Measurements from ENCODE around the gene RPL3. TPM values are rescaled to one million over a fixed set of nuclear protein-coding genes. Genes with fewer than 3 reads are reported as not detected.

Gene RPL3
- polyA plus RNA-seq (2011; rRNA removed) = 3,985 and 4,772 TPM in 2 replicates
- 1,678 and 3,093 TPM in 2 replicates for polyA minus RNA-seq (2011; rRNA and poly(A)+ RNA removed)

- Histone ChIP-seq H3K4me3 (ENCODE audit: low read depth, low read length) (peak within 1 kb of the TSS; percentile 87), H3K36me3 (ENCODE audit: control insufficient read depth, insufficient read depth, low read length) (peaks cover 28% of the 10 kb centered on the region), H3K27me3 (ENCODE audit: control insufficient read depth, insufficient read depth, low read length) (no peaks in the 10 kb centered on the region)
- TF ChIP-seq CTCF (IDR thresholded peaks at IDR 0.05; ENCODE audit: insufficient read depth, low read depth, low read length) = peak; percentile 36; the same call in 1 of the 2 replicates
- DNase-seq (ENCODE audit: low read depth) = peak; percentile 89
- ChIA-PET POLR2A (interaction anchor here (0.5 to 1.6 kb wide), 16 partner anchors 8 to 1702 kb away, joined by 3 to 9 read pairs (median 4); partner anchors contain the start of genes ATF4 and CBX7), CTCF (interaction anchor here (0.7 to 7.4 kb wide), 15 partner anchors 10 to 705 kb away, joined by 3 to 223 read pairs (median 5); partner anchors contain the start of gene ATF4)
These were observed at the start of gene RPL3 for GRCh38 chr22:39319284-39320022. RPL3 (minus strand) TSS chr22:39319623; CDS start chr22:39319597, 26 bp downstream.

- CTCF ChIA-PET = interaction anchor here (1.2 to 1.3 kb wide), 2 partner anchors 11 to 26 kb away, joined by 3 to 4 read pairs; no protein-coding TSS in a partner anchor
- H3K27me3 ChIP-seq (ENCODE audit: control insufficient read depth, insufficient read depth, low read length) = no peaks in the 10 kb centered on the region; the same call in 1 of the 2 replicates
- no peak overlapping the region for H3K4me3 ChIP-seq (ENCODE audit: low read depth, low read length)
- peaks cover 4% of the 10 kb centered on the region for H3K36me3 ChIP-seq (ENCODE audit: control insufficient read depth, insufficient read depth, low read length)
- no peak for TF ChIP-seq CTCF (IDR thresholded peaks at IDR 0.05; ENCODE audit: insufficient read depth, low read depth, low read length)
- POLR2A ChIA-PET = no interaction called here
- DNase-seq (ENCODE audit: low read depth) = no peak
These were observed 49.8 kb upstream of the RPL3 start for GRCh38 chr22:39369186-39369585.

GRCh38 chr22:39368461-39368911, 49.1 kb upstream of the RPL3 start:
- ChIA-PET CTCF (interaction anchor here (1.2 to 1.3 kb wide), 2 partner anchors 10 to 26 kb away, joined by 3 to 4 read pairs; no protein-coding TSS in a partner anchor), POLR2A (no interaction called here)
- Histone ChIP-seq H3K4me3 (ENCODE audit: low read depth, low read length) (no peak overlapping the region), H3K27me3 (ENCODE audit: control insufficient read depth, insufficient read depth, low read length) (no peaks in the 10 kb centered on the region; the same call in 1 of the 2 replicates), H3K36me3 (ENCODE audit: control insufficient read depth, insufficient read depth, low read length) (peaks cover 4% of the 10 kb centered on the region)
- DNase-seq (ENCODE audit: low read depth) = no peak
- no peak for TF ChIP-seq CTCF (IDR thresholded peaks at IDR 0.05; ENCODE audit: insufficient read depth, low read depth, low read length)

GRCh38 chr22:39367035-39367434, 47.6 kb upstream of the RPL3 start:
- Histone ChIP-seq H3K27me3 (ENCODE audit: control insufficient read depth, insufficient read depth, low read length) (no peaks in the 10 kb centered on the region; the same call in 1 of the 2 replicates), H3K36me3 (ENCODE audit: control insufficient read depth, insufficient read depth, low read length) (peaks cover 4% of the 10 kb centered on the region), H3K4me3 (ENCODE audit: low read depth, low read length) (no peak overlapping the region)
- ChIA-PET POLR2A (no interaction called here), CTCF (interaction anchor here (1.0 to 1.8 kb wide), 3 partner anchors 8 to 17 kb away, joined by 3 read pairs; no protein-coding TSS in a partner anchor)
- no peak for DNase-seq (ENCODE audit: low read depth)
- TF ChIP-seq CTCF (IDR thresholded peaks at IDR 0.05; ENCODE audit: insufficient read depth, low read depth, low read length) = no peak

GRCh38 chr22:39365492-39365780, 46.0 kb upstream of the RPL3 start:
- peaks cover 4% of the 10 kb centered on the region for H3K36me3 ChIP-seq (ENCODE audit: control insufficient read depth, insufficient read depth, low read length)
- TF ChIP-seq CTCF (IDR thresholded peaks at IDR 0.05; ENCODE audit: insufficient read depth, low read depth, low read length) = no peak
- ChIA-PET POLR2A (no interaction called here), CTCF (interaction anchor here (0.6 to 3.0 kb wide), 6 partner anchors 14 to 128 kb away, joined by 3 to 9 read pairs (median 4); no protein-coding TSS in a partner anchor)
- H3K27me3 ChIP-seq (ENCODE audit: control insufficient read depth, insufficient read depth, low read length) = no peaks in the 10 kb centered on the region
- DNase-seq (ENCODE audit: low read depth) = no peak
- H3K4me3 ChIP-seq (ENCODE audit: low read depth, low read length) = no peak overlapping the region
